Activated CD8-positive, alpha-beta memory T cell treated with anti-CD3 and anti-CD28 coated beads for 48 hours (primary cell): ENCODE results near the gene SAPCD2.
A peak's percentile ranks its signal among the peaks of the same experiment; 100 is the strongest.

Experiments
- DNase-seq, 3 experiments: peaks; one replicate each; pipeline ENCODE4 v3.0.0-alpha.2; 2020; ENCODE audit warnings: low read depth in 2 of 3, low spot score in 2 of 3

The SAPCD2 gene

DNA sequence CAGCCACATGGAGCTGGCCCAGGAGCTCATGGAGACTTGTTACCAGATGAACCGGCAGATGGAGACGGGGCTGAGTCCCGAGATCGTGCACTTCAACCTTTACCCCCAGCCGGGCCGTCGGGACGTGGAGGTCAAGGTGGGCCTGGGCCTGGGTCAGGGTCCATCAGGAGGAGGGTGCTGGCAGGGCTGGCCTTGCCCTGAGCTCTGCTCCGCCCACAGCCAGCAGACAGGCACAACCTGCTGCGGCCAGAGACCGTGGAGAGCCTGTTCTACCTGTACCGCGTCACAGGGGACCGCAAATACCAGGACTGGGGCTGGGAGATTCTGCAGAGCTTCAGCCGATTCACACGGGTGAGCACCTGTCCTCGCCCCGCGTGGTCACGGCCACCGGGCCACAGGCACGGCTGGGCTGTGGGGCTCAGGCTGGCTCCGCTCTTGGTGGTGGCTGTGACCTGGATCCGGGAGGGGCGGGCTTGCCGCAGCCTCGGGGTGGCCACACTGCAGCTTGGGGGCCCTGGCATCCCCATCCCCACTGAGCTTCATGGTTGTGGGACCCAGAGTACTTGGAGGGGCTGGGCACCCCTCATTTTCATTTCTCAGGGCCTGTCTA, 37.1 kb upstream of the SAPCD2 start:
- DNase-seq: no peak

DNA sequence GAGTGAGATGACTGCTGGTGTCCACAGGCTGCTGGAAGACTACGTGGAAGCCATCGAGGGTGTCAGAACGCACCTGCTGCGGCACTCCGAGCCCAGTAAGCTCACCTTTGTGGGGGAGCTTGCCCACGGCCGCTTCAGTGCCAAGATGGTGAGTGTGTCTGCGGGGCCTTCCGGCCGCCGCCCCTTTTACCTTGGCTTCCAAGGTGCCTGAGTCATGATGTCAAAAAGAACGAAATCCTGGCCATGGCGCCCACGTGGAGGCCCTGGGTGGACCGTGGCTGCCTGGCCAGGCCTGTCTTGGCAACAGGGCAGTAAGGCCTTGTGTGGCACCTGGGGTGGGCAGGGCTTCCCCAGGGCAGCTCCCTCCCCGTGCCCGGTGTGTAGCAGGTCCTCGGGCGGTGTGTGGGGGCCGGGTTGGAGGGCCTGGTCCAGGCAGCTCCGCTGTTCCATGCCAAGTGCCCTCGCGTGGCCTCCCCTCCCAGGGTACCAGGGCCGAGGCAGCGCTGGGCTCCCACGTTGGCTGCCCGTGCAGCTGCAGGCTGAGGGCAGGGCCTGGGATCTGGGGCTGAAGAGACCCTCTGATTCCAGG, 36.4 kb upstream of the SAPCD2 start:
- no peak for DNase-seq

DNA sequence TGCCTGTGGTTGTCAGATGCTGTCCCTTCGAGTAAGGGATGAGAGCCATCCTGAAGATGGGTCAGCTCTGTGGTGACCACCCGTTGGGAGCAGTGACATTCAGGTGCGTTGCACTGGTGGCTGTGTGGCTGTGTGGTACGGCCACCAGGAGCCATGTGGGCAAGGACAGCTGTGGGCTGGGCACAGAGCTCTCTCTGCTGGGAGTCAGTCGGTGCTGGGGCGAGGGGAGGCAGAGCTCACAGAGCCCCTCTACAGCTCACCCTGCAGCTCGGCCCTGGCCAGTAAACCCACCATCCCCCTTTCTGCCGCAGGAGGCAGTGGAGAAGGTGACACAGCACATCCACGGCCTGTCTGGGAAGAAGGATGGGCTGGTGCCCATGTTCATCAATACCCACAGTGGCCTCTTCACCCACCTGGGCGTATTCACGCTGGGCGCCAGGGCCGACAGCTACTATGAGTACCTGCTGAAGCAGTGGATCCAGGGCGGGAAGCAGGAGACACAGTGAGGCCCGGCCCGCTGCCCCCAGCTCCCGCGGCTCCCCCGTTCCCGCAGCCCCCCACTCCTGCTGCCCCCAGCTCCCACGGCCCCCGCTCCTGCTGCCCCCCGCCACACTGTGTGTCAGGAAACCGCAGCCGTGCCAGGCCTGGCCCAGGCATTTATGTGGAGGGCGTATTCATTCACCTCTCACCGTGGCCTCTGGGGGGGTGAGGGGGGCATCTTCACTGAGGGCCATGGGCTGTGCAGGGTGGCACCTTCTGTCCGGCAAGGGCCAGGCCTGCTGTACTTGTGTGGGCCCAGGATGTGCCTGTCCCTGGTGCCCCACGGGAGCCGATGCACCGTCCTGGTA, 35.7 kb upstream of the SAPCD2 start:
- no peak for DNase-seq

DNA sequence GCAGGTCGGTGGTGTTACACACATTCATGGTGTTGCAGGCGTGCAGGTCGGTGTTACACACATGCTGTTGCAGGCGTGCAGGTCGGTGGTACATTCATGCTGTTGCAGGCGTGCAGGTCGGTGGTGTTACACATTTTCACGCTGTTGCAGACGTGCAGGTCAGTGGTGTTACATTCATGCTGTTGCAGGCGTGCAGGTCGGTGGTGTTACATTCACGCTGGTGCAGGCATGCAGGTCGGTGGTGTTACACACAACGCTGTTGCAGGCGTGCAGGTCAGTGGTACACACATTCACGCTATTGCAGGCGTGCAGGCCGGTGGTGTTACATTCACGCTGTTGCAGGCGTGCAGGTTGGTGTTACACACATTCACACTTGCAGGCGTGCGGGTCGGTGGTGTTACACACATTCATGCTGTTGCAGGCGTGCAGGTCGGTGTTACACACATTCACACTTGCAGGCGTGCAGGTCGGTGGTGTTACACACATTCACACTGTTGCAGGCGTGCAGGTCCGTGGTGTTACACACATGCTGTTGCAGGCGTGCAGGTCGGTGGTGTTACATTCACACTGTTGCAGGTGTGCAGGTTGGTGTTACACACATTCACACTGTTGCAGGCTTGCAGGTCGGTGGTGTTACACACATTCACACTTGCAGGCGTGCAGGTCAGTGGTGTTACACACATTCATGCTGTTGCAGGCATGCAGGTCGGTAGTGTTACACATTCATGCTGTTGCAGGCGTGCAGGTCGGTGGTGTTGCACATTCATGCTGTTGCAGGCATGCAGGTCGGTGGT, 33.0 kb upstream of the SAPCD2 start:
- DNase-seq: no peak

DNA sequence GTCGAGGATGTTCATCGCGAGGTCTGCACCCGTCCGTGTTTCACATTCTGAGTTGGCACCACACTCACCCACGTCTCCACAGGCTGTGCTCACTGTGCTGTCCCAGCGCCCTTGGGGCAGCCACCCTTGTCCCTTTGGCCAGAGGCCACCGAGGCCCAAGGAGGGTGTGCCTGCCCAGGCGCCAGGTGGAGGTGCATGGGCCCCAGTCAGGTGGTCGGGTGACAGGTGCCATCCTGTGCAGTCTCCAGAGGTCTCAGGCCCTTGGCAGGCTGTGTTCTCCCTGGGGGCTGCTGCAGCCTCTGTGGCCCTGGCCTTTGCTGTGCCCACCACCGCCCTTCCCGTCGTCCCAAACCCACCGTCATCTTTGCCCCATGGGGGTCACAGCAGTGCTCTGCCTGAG, 28.9 kb upstream of the SAPCD2 start:
- DNase-seq: no peak

DNA sequence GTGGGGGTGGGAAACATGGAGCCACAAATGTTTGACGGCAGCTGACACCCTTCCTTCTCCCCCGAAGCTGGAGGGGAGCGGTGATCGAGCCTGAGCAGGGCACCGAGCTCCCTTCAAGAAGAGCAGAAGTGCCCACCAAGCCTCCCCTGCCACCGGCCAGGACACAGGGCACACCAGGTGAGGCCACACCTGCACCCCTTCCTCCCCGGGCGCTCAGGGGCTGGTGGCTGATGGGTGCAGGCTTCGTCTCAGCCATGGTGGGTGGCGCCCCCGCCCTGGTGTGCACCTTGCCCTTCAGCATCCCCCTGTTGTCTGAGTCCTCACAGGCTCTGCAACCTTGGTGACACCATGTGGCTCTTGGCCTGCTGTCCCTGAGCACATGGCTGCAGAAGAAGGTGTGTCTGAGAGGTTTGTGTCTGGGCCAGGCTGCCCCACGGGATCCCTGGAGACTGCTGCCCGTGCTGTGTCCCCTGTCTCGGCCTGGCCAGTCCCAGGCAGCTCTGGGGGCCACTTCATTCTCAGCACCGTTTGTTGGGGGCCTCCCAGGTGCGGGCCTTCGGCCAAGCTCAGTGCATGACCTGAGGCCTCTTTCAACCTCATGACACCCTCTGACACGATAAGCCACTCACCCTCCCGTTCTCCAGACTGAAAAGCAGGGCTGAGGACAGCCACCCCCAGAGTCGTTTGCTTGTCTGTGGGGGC, 27.6 kb upstream of the SAPCD2 start:
- no peak for DNase-seq

DNA sequence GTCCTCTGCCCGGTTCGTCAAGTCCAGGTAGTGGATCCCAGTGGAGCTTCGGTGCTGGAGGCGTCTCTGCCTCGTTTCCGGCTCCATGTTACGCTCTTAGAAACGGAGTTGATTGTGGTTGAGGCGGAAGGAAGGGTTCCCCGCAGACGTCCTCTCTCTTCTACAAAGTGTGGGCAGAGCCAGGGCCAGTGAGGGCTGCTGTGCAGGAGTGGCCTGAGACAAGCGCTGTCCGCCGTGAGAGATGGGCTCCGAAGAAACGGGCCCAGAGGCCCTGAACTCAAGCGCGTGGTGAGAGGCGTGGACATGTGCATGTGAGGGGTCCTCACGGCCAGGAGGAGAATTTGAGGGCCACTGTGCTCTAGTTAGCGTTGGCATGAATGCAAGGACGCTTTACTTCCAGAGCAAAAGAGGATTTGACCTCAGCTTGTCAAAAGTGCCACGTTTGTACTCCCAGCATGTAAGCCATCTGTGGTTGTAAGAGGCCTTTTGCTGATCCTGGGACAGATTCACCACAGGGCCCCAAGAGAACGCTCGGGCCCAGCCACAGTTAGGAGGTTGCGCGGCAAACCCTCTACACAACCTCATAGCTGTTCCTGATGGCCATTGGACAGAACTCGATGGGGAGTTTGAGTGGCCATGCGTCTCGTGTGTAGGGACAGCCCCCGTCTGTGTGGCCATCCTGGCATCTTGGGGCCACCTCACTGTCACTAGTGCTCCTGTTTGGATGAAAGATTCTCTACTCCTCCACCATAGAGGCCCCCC, 26.6 kb upstream of the SAPCD2 start:
- no peak for DNase-seq

DNA sequence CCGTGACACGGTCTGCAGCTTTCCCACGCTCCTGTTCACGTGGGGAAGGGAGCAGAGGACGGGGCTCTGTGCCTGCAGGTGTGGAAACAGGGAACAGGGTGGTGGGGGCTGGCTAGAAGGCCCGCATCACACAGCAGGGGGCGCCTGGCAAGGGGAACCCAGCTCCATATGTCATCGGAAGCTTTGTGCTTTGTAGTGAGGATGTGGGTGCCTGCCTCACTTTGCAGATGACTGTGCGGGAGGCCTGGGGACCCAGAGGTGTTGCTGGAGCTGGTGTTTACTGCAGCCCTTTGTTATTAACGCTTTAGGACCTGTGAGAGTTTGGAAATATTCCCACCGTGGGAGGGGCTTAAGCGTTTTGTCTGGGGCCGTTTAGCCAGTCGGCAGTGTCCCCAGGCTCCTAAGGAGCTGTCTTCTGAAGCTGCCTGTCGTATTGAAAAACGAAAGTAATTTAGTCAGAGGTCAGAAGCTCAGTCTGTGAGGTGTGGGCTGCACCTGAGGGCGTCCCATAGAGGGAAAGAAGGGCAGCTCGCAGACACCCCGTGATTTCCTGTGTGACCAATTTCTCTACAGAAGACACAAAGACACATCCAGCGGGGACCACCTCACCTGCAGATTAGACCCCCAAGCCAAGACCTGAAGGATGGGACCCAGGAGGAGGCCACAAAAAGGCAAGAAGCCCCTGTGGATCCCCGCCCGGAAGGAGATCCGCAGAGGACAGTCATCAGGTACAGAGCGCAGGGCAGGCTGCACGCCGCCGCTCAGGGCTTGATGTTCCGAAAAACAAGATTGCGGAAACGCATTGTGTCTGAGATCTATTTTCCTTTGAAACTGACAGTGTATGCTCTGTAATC, 25.5 kb upstream of the SAPCD2 start:
- DNase-seq: peak; percentile 55 to 65 (median 60)

DNA sequence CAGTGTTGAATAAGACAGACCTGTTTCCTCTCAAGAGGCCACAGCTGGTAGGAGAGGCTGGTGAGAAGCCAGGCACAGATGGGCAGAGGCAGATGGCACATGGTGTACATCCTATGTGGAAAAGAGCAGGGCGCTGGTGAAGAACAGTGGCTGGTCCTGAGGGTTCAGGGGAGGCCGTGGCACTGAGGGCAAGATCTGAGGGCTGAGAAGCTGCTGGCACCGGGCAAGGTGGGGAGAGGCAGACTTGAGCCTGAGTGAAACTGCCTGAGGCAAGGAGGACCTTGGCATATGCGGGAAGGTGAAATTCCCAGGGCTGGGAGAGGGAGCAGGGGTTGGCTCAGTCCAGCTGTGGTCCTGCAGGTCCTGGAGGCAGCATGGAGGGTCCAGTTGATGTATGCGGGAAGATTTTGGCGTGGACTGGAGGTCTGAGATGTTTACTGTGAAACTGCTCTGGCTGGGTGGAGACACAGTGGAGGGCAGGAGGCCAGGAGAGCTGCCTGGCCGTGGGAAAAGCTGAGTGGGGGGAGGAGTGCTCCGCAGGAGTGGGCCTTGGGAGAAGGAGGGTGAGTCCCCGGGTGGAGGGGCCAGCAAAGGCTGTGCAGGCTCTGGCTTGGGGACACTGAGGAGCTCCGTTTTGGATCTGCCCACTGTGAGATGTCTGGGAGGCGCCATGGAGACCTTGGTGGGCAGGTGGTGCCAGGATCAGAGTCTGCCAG, 19.0 kb upstream of the SAPCD2 start:
- no peak for DNase-seq

DNA sequence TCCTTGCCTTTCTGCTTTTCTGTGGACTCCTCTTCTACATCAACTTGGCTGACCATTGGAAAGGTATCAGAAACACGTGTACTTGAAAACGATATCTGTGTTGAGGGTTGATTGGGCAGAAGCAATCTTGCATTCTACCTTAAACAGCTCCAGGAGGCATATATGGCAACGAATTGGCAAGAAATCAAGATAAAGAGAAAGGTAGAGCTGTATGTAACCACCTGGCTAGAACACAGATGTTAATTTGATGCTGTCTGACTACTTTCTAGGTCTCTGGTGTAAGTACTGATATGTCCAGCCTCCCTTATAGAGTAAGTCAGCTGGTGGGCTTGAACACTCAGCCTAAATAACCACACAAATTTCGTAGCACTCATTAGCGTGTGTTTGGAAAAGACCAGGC, 17.8 kb upstream of the SAPCD2 start:
- no peak for DNase-seq

DNA sequence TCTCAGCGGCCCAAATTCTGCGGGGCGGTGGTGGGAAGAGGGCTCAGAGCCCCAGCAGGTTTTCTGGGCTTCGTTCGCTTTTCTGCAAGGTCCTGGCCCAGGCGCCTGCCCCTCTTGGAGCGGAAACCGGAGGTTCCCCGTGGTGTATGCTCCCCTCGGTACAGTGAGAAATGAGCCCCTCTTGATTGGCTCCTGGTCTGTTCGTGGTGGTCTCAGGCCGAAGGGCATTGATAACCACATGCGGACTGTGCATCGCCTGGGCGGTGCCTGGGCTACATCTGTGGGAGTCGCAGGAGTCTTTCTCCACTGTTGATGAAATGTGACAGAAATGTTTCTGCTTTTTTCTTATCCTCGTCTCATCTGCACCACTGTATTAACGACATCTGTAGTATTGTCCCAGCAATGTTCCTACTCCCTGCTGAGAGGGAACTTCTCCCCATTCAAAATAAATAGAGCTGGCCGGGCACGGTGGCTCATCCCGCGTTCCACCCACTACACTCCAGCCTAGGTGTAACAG, 17.1 kb upstream of the SAPCD2 start:
- DNase-seq: no peak

DNA sequence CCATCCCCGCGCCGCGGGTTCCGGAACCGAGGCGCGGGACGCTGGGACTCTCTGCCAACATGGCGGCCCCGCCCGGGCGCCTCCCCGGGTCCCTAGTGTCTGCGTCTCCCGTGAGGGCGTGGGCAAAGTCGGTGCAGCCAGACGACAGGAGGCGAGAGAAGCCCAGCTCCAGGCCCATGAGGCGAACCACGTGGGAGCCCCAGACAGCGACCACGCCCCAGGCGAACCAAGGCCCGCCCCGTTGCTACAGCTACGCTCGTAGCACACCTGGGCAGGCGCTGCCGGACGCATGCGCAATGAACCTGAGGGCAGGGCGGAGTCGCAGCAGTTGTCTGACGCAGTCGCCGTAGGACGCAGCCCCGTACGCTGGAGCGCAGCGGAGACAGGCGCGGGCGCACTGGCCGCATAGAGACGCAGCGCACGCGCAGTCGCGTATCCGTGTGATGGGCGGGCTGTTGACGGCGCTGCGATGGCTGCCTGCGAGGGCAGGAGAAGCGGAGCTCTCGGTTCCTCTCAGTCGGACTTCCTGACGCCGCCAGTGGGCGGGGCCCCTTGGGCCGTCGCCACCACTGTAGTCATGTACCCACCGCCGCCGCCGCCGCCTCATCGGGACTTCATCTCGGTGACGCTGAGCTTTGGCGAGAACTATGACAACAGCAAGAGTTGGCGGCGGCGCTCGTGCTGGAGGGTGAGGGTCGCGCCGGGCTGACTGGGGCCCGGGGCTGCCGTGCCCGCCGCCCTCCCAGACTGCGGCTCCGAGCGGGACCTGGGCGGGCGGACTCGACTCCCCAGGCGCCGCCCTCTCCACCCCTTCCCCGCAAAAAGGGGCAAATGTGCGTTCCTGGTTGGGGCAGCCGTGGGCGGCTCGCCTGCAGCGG, 16.4 kb upstream of the SAPCD2 start, which contains the start of gene MAN1B1:
Gene MAN1B1, plus strand, starts transcription at position 455 of the 878 bp plus-strand sequence. Its CDS starts 15 bp downstream, at position 470.
- DNase-seq: peak; percentile 95 to 99 (median 97)

DNA sequence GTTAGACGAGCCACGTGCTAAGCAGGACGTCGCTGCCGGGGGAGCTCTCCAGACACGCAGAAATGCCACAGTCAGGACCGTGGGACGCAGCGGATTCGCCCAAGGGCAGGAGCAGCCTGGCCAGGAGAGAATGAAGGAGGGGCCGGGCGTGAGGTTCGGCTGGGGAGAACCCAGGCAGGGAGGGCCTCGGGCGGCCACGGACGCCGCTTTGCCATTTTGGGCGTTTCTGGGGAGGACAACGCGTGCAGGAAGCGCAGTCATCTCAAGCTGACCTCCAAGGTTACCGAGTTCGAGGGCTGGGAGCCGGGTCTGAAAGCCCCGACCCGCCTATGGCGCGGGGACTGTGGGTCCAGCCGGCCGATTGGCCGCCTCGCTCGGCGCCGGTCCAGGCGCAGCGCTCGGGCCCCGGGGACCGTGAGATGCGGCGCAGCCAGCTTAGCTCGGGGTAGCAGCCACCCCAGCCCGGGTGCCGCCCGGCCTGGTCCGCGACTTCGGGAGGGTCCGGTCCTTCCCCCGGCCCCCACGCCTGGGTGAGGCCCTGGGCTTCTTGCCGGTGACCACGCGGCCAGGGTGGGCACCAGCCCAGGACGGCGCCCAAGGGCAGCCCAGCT, 15.7 kb upstream of the SAPCD2 start:
- no peak for DNase-seq

DNA sequence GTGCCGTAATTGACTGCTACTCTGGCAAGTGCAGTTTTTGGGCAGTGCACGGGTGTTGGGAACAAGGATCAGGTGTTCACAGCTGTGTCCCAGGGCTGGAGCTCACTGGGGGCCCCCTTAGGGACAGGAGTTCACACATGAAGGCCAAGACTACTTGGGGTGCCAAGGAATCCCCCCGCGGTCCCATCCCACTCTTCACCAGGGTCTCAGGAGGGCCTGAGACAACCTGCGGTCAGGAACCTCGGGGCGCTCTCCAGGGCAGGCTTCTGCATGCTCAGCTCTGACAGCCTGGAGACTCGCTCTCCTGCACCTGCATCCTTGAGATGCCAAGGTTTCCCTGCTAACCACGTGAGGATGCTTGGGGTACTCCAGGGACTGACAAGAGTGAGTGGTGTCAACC, 14.2 kb upstream of the SAPCD2 start:
- DNase-seq: no peak

DNA sequence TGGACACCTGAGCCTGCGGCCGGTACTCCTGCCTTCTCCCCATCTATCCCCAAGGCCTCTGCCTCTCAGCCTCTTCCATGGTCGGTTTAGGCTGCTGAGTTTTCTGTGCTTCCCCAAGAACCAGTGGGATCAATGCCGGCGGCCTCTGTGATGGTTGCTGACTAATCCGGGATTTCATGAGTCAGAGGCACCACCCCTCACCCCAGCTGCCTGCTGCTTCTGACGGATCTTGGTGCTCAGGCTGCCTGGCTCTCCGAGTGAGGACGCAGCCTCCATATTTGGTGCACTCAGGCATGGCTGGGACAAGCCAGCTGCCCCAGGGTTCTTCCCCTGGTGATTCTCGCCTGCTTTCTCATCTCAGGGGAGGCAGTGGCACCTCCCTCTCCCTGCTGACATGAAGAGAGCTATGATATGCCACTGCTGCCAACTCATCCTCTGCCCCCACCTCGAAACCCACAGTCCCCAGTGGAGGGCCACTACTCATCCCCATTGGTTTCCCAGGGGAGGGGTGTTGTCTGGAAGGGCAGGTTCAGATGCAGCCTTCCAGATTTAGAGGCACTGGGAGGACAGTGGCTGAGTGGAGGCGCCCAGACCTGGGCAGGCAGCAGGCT, 13.1 kb upstream of the SAPCD2 start:
- DNase-seq: no peak

DNA sequence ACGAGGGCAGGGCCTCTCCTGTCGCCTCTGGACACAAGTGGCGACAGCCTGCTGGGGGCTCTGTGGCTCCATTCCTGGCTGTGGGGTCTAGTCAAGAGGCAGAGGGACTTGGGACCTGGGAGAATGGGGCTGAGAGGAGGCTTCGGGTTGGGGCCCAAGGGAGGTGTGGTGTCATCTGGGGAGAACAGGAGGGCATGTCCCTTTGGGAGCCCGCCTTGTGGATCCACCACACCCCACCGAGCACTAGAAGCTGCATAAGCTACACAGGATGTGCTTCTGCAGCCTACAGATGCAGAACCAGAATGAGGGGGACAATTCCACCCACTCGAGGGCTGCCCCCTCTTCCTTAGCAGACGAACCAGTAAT, 12.6 kb upstream of the SAPCD2 start:
- DNase-seq: no peak
